Superior temporal gyrus (tissue), 1 donor: ENCODE measurements around the gene ERFL.
"Not testable (repeated sequence)": the region's sequence is repeated elsewhere in the genome, so short reads cannot be mapped to it uniquely, and the experiment has no call there.

Experiments
- DNase-seq: peaks from one replicate; pipeline ENCODE4 v3.0.0-alpha.2; 2016; ENCODE audit errors: extremely low spot score

Gene ERFL

GRCh38 chr19:41926763-41927496 is 1.3 kb downstream of the ERFL start:
- DNase-seq = no peak

- no peak for DNase-seq
Observed at GRCh38 chr19:41926028-41926762, 2.1 kb downstream of the ERFL start.

GRCh38 chr19:41925208-41926003 is 2.8 kb downstream of the ERFL start:
- DNase-seq = no peak

GRCh38 chr19:41924151-41925145 is 3.8 kb downstream of the ERFL start:
- DNase-seq = no peak

- no peak for DNase-seq
Observed at GRCh38 chr19:41923045-41923788, 5.0 kb downstream of the ERFL start.

GRCh38 chr19:41922585-41922984 is 5.7 kb downstream of the ERFL start:
- no peak for DNase-seq

- DNase-seq = no peak
Observed at GRCh38 chr19:41921577-41922576, 6.4 kb downstream of the ERFL start.

- DNase-seq = no peak
Observed at GRCh38 chr19:41920882-41921576, 7.2 kb downstream of the ERFL start.

GRCh38 chr19:41919948-41920712 is 8.1 kb downstream of the ERFL start:
- DNase-seq = no peak

- no peak for DNase-seq
Observed at GRCh38 chr19:41918653-41919244, 9.5 kb downstream of the ERFL start.

- no peak for DNase-seq
Observed at GRCh38 chr19:41918095-41918494, 10.2 kb downstream of the ERFL start.

- no peak for DNase-seq
Observed at GRCh38 chr19:41917676-41918075, 10.6 kb downstream of the ERFL start.

- no peak for DNase-seq
Observed at GRCh38 chr19:41915776-41916414, 12.4 kb downstream of the ERFL start.

- no peak for DNase-seq
Observed at GRCh38 chr19:41915021-41915775, 13.1 kb downstream of the ERFL start.

- DNase-seq = not testable (repeated sequence)
Observed at GRCh38 chr19:41914424-41914834, 13.8 kb downstream of the ERFL start.
